NK-92 treated with Interleukin-12 subunit alpha and Interleukin-12 subunit beta, amount 100 ng/mL, for 24 hours (cell line): ENCODE measurements around the gene MSH6.
A peak's percentile ranks its signal among the peaks of the same experiment; 100 is the strongest.

Experiments
- DNase-seq: peaks from one replicate; lab custom pipeline; 2025; lab: John Stamatoyannopoulos, UW

The MSH6 gene

DNA sequence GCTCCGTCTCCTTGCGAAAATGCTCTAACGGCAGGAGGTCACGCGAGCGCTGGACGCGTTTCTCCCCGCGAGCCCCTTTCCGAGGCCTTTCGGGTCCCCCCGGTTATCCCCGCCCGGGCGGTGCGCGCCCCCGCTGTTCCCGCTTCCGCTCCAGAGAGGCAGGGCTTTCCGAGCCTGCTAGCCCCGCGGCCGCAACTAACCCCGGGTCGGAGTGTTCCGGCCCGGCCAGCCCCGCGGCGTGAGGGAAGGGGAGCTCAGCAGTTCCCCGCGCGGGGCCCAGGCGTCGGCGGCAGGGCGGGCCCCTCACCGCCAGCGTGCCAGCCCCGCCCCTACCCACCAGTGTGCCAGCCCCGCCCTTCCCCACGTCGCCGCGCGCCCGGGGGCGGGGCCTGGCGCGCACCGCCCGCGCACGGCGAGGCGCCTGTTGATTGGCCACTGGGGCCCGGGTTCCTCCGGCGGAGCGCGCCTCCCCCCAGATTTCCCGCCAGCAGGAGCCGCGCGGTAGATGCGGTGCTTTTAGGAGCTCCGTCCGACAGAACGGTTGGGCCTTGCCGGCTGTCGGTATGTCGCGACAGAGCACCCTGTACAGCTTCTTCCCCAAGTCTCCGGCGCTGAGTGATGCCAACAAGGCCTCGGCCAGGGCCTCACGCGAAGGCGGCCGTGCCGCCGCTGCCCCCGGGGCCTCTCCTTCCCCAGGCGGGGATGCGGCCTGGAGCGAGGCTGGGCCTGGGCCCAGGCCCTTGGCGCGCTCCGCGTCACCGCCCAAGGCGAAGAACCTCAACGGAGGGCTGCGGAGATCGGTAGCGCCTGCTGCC is at the start of gene MSH6:
Gene MSH6 (plus strand): TSS at position 475 of the 815 bp plus-strand sequence. CDS start 89 bp downstream, at position 564.
- peak; percentile 76 for DNase-seq

DNA sequence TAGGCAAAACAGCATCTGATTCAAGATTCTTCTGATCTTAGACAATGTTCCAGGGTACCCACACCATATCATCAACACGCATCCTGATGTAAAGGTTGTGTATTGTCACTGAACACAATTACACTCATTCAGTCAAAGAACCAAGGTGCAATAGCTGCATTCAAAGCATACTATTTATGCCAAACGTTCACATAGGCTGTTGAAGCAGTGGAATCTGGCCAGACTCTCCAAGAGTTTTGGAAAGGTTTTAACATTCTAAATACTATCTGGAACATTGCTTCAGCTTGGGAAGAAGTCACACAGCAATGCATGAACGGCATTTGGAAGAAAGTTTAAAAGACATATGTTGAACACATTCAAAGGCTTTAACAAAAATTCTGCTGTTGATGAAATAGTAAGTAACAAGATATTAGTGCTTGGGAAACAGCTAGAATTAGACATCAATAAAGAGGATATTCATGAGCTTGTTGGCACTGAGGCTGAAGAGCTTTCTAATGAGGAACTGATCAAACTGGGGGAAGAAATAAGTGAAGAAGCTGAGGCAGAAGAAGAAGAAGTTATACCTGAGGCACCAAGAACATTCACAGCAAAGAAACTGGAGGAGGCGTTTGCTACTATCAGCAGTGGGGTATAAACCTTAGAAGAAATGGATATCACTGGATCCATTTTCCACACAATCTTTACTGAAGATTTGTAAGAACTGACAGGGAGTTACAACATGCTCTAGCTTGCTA is 47.6 kb upstream of the MSH6 start:
- no peak for DNase-seq

GRCh38 chr2:47735912-47736311 is 47.0 kb upstream of the MSH6 start:
- no peak for DNase-seq

- DNase-seq: no peak
These were observed 45.6 kb upstream of the MSH6 start for GRCh38 chr2:47737191-47737975.

- DNase-seq: no peak
These were observed 44.6 kb upstream of the MSH6 start for GRCh38 chr2:47738331-47738730.

DNA sequence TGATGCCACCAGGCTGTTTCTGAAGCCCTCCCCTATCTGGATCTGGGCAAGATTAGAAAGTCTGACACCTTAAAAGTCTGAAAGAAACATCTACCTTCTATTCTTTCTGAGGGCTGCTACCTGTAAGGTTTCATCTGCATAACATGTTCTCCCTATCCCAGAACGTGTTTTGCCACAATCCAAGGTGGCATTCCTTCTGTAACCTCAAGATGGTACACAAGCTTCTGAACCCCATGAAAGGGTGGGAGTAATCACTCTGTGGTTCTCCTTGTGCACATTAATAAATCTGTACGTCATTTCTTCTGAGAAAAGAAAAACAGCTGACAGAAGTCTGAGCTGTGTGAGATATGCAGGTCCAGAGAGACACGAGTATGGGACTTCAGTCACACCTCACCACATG is 41.8 kb upstream of the MSH6 start:
- DNase-seq: no peak

- no peak for DNase-seq
These were observed 41.3 kb upstream of the MSH6 start for GRCh38 chr2:47741637-47742036.

GRCh38 chr2:47744074-47744473 is 38.9 kb upstream of the MSH6 start:
- no peak for DNase-seq

GRCh38 chr2:47747878-47748277 is 35.1 kb upstream of the MSH6 start:
- no peak for DNase-seq

GRCh38 chr2:47751856-47752414 is 31.0 kb upstream of the MSH6 start:
- no peak for DNase-seq

- DNase-seq: no peak
These were observed 15.5 kb upstream of the MSH6 start for GRCh38 chr2:47767497-47767844.

GRCh38 chr2:47767880-47768609 is 14.9 kb upstream of the MSH6 start:
- DNase-seq: peak; percentile 20

DNA sequence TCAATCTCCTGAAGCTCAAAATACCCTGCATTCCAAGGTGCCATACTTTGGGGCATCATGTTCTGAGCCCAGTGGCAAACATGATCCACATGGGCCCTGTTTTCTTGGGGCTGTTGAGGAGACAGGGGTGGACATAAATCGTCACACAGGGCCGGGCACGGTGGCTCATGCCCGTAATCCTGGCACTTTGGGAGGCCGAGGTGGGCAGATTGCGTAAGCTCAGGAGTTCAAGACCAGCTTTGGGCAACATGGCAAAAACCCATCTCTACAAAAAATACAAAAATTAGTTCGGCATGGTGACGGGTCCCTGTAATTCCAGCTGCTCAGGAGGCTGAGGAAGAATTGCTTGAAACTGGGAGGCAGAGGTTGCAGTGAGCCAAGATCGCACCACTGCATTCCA is 13.6 kb upstream of the MSH6 start:
- no peak for DNase-seq

DNA sequence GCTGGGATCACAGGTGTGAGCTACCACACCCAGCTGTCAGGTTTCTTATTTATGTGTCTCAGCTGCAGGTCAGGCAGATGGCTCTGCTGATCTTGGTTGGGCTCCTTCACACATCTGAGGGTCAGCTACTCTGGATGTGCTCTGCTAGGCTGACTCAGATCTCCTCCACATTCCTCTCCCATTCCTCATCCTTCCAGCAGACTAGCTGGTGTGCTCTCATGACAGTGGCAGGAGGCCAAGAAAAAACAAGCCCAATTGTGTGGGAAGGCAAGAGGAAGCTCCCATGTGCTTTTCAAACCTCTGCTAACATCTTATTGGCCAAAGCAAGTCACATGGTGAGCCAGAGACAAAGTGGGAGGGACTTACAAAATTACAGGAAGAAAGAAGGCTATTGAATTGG is 11.7 kb upstream of the MSH6 start:
- no peak for DNase-seq

DNA sequence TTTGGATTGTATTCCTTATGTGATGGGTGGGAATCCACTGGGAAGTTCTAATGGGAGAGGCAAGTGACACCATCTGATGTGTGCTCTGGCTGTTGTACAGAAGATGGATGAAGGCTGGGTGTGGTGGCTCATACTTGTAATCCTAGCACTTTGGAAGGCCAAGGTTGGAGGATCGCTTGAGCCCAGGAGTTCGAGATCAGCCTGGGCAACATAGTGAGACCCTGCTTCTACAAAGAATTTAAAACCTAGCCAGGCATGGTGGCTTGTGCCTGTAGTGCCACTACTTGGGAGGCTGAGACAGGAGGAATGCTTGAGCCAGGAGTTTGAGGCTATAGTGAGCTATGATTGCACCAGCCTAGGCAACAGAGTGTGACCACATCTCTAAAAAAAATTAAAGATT is 10.6 kb upstream of the MSH6 start:
- no peak for DNase-seq

GRCh38 chr2:47774567-47774966 is 8.4 kb upstream of the MSH6 start:
- DNase-seq: no peak

DNA sequence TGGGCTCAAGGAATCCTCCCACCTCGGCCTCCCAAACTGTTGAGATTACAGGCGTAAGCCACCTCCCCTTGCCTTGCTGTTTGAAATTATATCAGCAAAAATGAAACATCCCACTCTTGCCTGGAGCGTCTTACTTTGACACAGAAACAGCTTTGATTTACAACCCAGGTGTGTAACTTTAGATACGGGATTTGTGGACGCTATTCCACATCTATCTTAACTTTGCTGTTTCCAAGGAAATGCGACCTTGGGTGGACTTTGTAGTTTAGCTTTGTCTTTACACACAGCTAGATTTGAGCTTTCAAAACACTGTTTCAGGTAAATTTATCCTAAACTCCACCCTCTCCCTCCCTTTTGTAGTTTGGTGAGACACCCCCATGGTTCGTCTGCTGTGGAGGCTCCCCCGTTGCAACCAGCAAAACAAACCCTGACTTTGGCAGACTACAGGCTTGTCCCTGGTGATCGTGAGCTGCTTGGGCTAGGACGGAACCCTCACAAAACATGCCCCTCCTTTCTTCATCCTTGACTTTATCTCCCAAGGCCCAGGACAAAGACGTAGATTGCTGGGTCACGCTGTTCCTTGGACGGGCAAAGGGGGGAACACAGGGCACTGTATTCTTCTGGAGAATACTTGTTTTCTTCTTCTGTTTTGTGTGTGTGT is 5.5 kb upstream of the MSH6 start:
- DNase-seq: no peak

DNA sequence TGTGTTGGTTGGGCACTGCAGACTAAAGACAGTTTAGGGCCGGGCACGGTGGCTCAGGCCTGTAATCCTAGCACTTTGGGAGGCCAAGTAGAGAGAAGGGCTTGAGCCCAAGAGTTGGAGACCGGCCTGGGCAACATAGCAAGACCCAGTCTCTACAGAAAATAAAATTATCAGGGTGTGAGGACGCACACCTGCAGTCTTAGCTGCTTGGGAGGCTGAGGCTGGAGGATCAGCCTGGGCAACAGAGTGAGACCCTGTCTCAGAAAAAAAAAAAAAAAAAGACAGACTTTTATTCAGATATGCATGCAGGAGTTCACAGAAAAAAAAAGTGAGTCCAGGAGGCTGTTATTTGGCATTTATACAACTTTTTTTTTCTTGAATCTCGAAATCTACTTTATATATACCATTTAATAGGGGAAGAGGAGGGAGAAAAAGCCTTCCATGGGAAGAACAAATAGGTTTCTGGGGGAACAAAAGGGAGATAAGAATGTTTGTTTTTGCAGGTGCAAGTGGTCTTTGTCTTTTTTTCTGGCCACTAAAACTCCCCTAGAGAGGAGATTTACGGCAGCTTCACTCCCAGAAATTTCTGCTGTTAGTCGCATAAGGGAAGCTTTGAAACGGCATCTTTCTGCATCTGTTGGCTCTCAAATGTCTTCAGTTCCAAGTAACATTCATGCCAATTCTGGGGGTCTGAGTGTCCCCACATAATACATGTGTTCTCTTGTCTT is 4.1 kb upstream of the MSH6 start:
- no peak for DNase-seq

DNA sequence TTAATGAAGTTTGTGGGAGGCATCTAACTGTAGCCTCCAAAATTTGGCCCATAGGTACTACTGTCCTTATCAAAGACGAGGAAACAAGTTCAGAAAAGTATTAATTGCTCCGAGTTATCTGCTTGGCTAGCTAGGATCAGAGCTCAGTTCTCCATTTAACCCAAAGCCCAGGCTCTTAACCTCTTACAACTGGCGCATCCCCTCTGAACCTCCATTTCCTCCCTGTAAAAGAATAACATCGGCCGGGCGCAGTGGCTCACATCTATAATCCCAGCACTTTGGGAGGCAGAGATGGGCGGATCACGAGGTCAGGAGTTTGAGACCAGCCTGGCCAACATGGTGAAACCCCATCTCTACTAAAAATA is 3.5 kb upstream of the MSH6 start:
- DNase-seq: no peak

GRCh38 chr2:47782381-47782670 is 619 bp upstream of the MSH6 start:
- DNase-seq: no peak
